Thoracic aorta (tissue), 2 donors: ENCODE data around the gene SNX32. TPM values are rescaled to one million over a fixed set of nuclear protein-coding genes. Genes with fewer than 3 reads are reported as not detected.

Experiments used
- ATAC-seq: fragments of 150-250 bp; one replicate; pipeline ENCODE4 v1.8.0; 2017; ENCODE audit warnings: low read depth; ENCODE audit not compliant: insufficient number of reproducible peaks, low FRiP score
- DNase-seq: peaks from one replicate; pipeline ENCODE4 v3.0.0-alpha.2; 2020; ENCODE audit warnings: low spot score
- H3K27ac ChIP-seq, 2 donors: fragments of 200-600 bp; sonication (generic); 1 replicate in 1 of 2; 2 replicates in 1 of 2; pipeline ENCODE4 v1.5.1; 2016; ENCODE audit warnings: mild to moderate bottlenecking in 2 of 2, moderate library complexity in 2 of 2
- H3K27me3 ChIP-seq: fragments of 200-600 bp; sonication (generic); replicated peaks from 2 replicates; pipeline ENCODE4 v1.6.0; 2016; ENCODE audit warnings: mild to moderate bottlenecking; ENCODE audit not compliant: insufficient read depth
- H3K36me3 ChIP-seq: fragments of 200-600 bp; sonication (generic); one replicate; pipeline ENCODE4 v1.5.1; 2016
- H3K4me1 ChIP-seq, 2 donors: fragments of 200-600 bp; sonication (generic); 1 replicate in 1 of 2; 2 replicates in 1 of 2; pipeline versions ENCODE4 v1.5.1 to v1.6.0; 2016; ENCODE audit warnings: low read depth in 2 of 2, mild to moderate bottlenecking in 1 of 2; ENCODE audit not compliant: control insufficient read depth in 1 of 2
- H3K4me3 ChIP-seq: fragments of 200-600 bp; sonication (generic); 2 replicates; pipeline ENCODE4 v1.5.1; 2016; ENCODE audit warnings: mild to moderate bottlenecking
- H3K9me3 ChIP-seq: fragments of 200-600 bp; sonication (generic); 2 replicates; pipeline ENCODE4 v1.5.1; 2016
- CTCF ChIP-seq: fragments of 200-600 bp; sonication (generic); IDR thresholded peaks from one replicate; pipeline ENCODE4 v1.5.1; 2019; ENCODE audit warnings: antibody characterized with exemption
- total RNA-seq, 2 donors: library from RNA; depleted of rRNA; stranded (reverse); fragments of >200 nt; gene quantifications; one replicate each; pipeline versions ENCODE4 v1.1.0 to v1.2.3, GENCODE V29; 2016

The SNX32 gene
- total RNA-seq, 2 donors from 2014 or later = 0.81 TPM; not detected in 1

DNA sequence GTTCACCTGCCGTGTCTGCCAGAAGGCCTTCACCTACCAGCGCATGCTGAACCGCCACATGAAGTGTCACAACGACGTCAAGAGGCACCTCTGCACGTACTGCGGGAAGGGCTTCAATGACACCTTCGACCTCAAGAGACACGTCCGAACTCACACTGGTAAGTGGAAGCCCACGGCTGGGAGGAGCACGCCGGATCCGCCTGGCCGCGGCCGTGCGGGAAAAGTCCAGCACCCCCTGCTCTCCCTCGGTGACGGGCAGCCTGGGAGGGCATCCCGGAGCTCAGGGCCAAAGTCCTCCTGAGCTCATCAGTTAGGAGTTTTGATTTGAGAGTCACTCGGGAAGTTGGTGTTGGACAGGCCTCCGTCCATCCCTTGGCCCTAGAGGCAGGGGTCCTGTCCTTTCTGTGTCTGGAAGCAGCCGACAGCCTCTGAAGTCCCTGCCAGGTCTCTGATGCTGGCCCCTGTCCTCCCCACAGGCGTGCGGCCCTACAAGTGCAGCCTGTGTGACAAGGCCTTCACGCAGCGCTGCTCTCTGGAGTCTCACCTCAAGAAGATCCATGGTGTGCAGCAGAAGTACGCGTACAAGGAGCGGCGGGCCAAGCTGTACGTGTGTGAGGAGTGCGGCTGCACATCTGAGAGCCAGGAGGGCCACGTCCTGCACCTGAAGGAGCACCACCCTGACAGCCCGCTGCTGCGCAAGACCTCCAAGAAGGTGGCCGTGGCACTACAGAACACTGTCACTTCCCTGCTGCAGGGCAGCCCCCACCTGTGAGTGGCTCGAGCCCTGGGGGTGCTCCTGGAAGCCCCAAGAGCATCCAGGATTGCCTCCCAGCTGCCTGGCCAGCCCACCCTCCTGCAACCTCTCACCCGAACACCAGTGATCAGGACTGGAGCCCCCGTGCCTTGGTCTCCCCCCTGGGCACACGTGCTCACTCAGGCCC lies 38.9 kb upstream of the SNX32 start:
- no peak overlapping the region for H3K27ac ChIP-seq
- DNase-seq (no peak), ATAC-seq (no peak)
- H3K4me1 ChIP-seq = no peaks in the 10 kb centered on the region
- H3K9me3 ChIP-seq = no peaks in the 10 kb centered on the region
- H3K4me3 ChIP-seq = no peak overlapping the region
- no peak for TF ChIP-seq CTCF
- no peaks in the 10 kb centered on the region for H3K27me3 ChIP-seq
- H3K36me3 ChIP-seq = no peaks in the 10 kb centered on the region

- Histone ChIP-seq H3K4me1 (no peaks in the 10 kb centered on the region), H3K36me3 (no peaks in the 10 kb centered on the region), H3K27me3 (no peaks in the 10 kb centered on the region), H3K9me3 (no peaks in the 10 kb centered on the region), H3K4me3 (no peak overlapping the region), H3K27ac (no peak overlapping the region)
- no peak for ATAC-seq
- no peak for TF ChIP-seq CTCF
- DNase-seq = no peak
Measured at GRCh38 chr11:65796726-65797601, 36.8 kb upstream of the SNX32 start.

DNA sequence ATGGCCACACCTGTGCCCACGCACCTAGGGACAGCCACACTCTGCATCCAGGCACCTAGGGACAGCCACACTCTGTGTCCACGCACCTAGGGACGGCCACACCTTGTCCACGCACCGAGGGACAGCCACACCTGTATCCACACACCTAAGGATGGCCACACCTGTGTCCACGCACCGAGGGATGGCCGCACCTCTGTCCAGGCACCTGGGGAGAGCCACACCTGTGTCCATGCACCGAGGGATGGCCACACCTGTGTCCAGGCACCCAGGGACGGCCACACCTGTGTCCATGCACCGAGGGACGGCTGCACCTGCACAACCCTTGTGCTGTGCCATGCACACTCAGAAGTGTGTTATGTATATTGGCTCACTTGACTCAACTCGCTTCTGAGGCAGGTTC lies 36.1 kb upstream of the SNX32 start:
- H3K4me3 ChIP-seq = no peak overlapping the region
- no peaks in the 10 kb centered on the region for H3K4me1 ChIP-seq
- no peak for DNase-seq
- no peaks in the 10 kb centered on the region for H3K27me3 ChIP-seq
- TF ChIP-seq CTCF = no peak
- H3K36me3 ChIP-seq = no peaks in the 10 kb centered on the region
- H3K27ac ChIP-seq = no peak overlapping the region
- ATAC-seq = no peak
- no peaks in the 10 kb centered on the region for H3K9me3 ChIP-seq

- ATAC-seq (no peak), DNase-seq (no peak)
- Histone ChIP-seq H3K36me3 (no peaks in the 10 kb centered on the region), H3K9me3 (no peaks in the 10 kb centered on the region), H3K4me1 (no peaks in the 10 kb centered on the region), H3K4me3 (no peak overlapping the region), H3K27ac (no peak overlapping the region), H3K27me3 (no peaks in the 10 kb centered on the region)
- TF ChIP-seq CTCF = no peak
Measured at GRCh38 chr11:65798882-65799281, 34.9 kb upstream of the SNX32 start.
